DMS 273 (cell line): ENCODE measurements around the gene EYS.
"Not testable (repeated sequence)": the region's sequence is repeated elsewhere in the genome, so short reads cannot be mapped to it uniquely, and the experiment has no call there.

Experiments
- DNase-seq: peaks from one replicate; lab custom pipeline; 2025; ENCODE audit not compliant: unreplicated experiment; lab: John Stamatoyannopoulos, UW

The EYS gene

GRCh38 chr6:63808576-63808975, 1898.5 kb downstream of the EYS start:
- DNase-seq, result no peak

GRCh38 chr6:63807056-63807455, 1900.0 kb downstream of the EYS start:
- DNase-seq, result no peak

- no peak for DNase-seq
Measured at GRCh38 chr6:63806573-63806913, 1900.5 kb downstream of the EYS start.

GRCh38 chr6:63805808-63806572, 1901.0 kb downstream of the EYS start:
- no peak for DNase-seq

GRCh38 chr6:63805345-63805744, 1901.7 kb downstream of the EYS start:
- no peak for DNase-seq

GRCh38 chr6:63804381-63804956, 1902.6 kb downstream of the EYS start:
- DNase-seq, result no peak

- no peak for DNase-seq
Measured at GRCh38 chr6:63803371-63803770, 1903.7 kb downstream of the EYS start.

GRCh38 chr6:63802606-63803206, 1904.3 kb downstream of the EYS start:
- peak; percentile 37 for DNase-seq

GRCh38 chr6:63800386-63800785, 1906.6 kb downstream of the EYS start:
- not testable (repeated sequence) for DNase-seq

GRCh38 chr6:63799813-63800212, 1907.2 kb downstream of the EYS start:
- DNase-seq, result no peak

- DNase-seq, result no peak
Measured at GRCh38 chr6:63799313-63799712, 1907.7 kb downstream of the EYS start.

GRCh38 chr6:63798378-63798777, 1908.6 kb downstream of the EYS start:
- DNase-seq, result no peak

GRCh38 chr6:63797721-63798120, 1909.3 kb downstream of the EYS start:
- no peak for DNase-seq

GRCh38 chr6:63795826-63796225, 1911.2 kb downstream of the EYS start:
- no peak for DNase-seq

- peak; percentile 33 for DNase-seq
Measured at GRCh38 chr6:63795006-63795405, 1912.0 kb downstream of the EYS start.

- no peak for DNase-seq
Measured at GRCh38 chr6:63793465-63794137, 1913.4 kb downstream of the EYS start.

GRCh38 chr6:63792736-63793464, 1914.1 kb downstream of the EYS start:
- DNase-seq, result no peak

- no peak for DNase-seq
Measured at GRCh38 chr6:63790334-63790733, 1916.7 kb downstream of the EYS start.

- no peak for DNase-seq
Measured at GRCh38 chr6:63789699-63790098, 1917.3 kb downstream of the EYS start.

GRCh38 chr6:63788569-63788968, 1918.5 kb downstream of the EYS start:
- DNase-seq, result no peak

GRCh38 chr6:63787021-63787420, 1920.0 kb downstream of the EYS start:
- DNase-seq, result no peak
